GM12892 (cell line): ENCODE data around the gene FBLIM1.

ENCODE experiments used
- POLR2A ChIP-seq: IDR thresholded peaks from 2 replicates; pipeline ENCODE4 v1.6.1; 2011; ENCODE audit warnings: low read depth, low read length, control low read depth
- POLR2AphosphoS5 ChIP-seq: IDR thresholded peaks from 2 replicates; pipeline ENCODE4 v1.6.1; 2011; ENCODE audit warnings: low read depth, low read length, control low read depth
- TAF1 ChIP-seq: IDR thresholded peaks from 2 replicates; pipeline ENCODE4 v1.6.1; 2011; ENCODE audit warnings: low read depth, mild to moderate bottlenecking, control low read depth, low read length, borderline replicate concordance

DNA sequence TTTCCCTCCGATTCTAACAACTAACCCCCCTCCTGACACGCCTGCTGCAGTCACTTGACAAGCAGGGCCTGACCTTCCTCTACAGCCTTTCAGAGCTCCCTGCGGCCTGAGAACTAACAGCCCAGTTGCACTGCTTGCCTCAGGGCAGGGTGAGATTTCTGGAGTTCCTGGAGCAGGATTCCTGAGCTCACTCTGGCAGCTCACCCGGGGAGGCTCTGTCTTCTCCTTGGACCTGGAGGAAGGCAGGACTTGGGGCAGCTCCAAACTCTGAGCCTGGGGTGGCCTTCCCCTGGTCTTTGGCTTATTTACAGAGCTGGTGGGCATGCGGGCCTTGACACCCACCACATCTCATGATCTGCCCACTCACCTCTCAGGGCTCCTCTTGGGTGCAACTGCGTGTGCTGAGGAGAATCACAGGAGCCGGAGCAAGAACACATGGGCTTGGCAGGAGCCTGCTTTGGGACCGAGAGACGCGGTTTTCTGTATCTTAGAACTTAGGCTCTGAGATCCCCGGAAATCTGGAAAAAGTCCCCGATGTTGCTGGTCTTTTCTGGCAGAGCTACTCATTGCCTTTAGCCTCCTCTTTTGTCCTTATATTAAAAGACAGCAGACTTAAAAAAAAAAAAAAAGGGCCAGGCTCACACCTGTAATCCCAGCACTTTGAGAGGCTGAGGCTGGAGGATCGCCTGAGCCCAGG lies 35.6 kb upstream of the FBLIM1 start:
- TF ChIP-seq POLR2A (no peak), POLR2AphosphoS5 (no peak), TAF1 (no peak)
